Peyer's patch (tissue), 4 donors: Measurements from ENCODE around the gene POLR3A.

ENCODE experiments used
- CTCF ChIP-seq, 6 experiments: fragments of 450-650 bp in 4 of 6; fragments of 200-600 bp in 2 of 6; sonication (generic) in 1 of 6; IDR thresholded peaks; one replicate each; pipeline ENCODE4 v1.5.1; 2017 to 2019; ENCODE audit warnings: antibody characterized with exemption in 6 of 6, mild to moderate bottlenecking in 3 of 6, moderate library complexity in 1 of 6
- POLR2A ChIP-seq, 2 donors: fragments of 450-650 bp; IDR thresholded peaks; one replicate each; pipeline ENCODE4 v1.5.1; 2017; ENCODE audit warnings: antibody characterized with exemption in 2 of 2, mild to moderate bottlenecking in 2 of 2, moderate library complexity in 2 of 2

GRCh38 chr10:78029269-78030226 lies at the start of gene POLR3A:
- peak in 5 of 6 experiments; percentile 65 to 90 (median 69) for TF ChIP-seq CTCF (IDR thresholded peaks at IDR 0.05)
- TF ChIP-seq POLR2A (IDR thresholded peaks at IDR 0.05) = peak; percentile 18 to 31
